ENCODE data around the gene ZNF200. TPM values are rescaled to one million over a fixed set of nuclear protein-coding genes. Genes with fewer than 3 reads are reported as not detected.

The ZNF200 gene
- polyA plus RNA-seq, 1 donor (not counting 4 experiments of a cell fraction or from before 2014, with no cell fraction given) = 4.3 TPM

GRCh38 chr16:3175157-3176093 is 59.5 kb downstream of the ZNF200 start:
- Histone ChIP-seq H3K36me3 (ENCODE audit: control insufficient read depth in 2 of 2, extremely low read depth in 1 of 2, insufficient read depth in 2 of 2, low read length in 2 of 2) (no peaks in the 10 kb centered on the region), H3K4me2 (ENCODE audit: control insufficient read depth, extremely low read depth, insufficient read depth, low read depth, low read length) (peak overlapping the region; percentile 83), H3K27me3 (ENCODE audit: control insufficient read depth, extremely low read depth, insufficient read depth, low read length) (no peaks in the 10 kb centered on the region), H4K20me1 (ENCODE audit: control insufficient read depth, extremely low read depth, insufficient read depth, low read length) (no peaks in the 10 kb centered on the region), H3K27ac (ENCODE audit: control insufficient read depth, insufficient read depth, low read length) (peak overlapping the region; percentile 36), H3K9me1 (ENCODE audit: control insufficient read depth, extremely low read depth, insufficient read depth, low read length) (peaks cover 2% of the 10 kb centered on the region), H3K79me2 (ENCODE audit: control insufficient read depth, insufficient read depth, low read length) (no peaks in the 10 kb centered on the region), H2AFZ (ENCODE audit: control insufficient read depth, low read length) (peak overlapping the region; percentile 70), H3K9ac (ENCODE audit: control insufficient read depth, extremely low read depth, insufficient read depth, low read length) (peak overlapping the region; percentile 64), H3K4me1 (ENCODE audit: control insufficient read depth, extremely low read depth, insufficient read depth, low read length) (peaks cover 23% of the 10 kb centered on the region), H3K4me3 (ENCODE audit: control insufficient read depth in 2 of 3, extremely low read depth in 1 of 3, insufficient read depth in 2 of 3, low read depth in 1 of 3, low read length in 3 of 3) (peak overlapping the region; percentile 45 to 76 (median 70)), H3K9me3 (ENCODE audit: control insufficient read depth, low read depth, low read length) (no peaks in the 10 kb centered on the region)
- DNase-seq (ENCODE audit: low read depth, low spot score) (no peak), FAIRE-seq (no peak)
- dilution Hi-C loops (cut with MboI; ENCODE audit: extremely low pct_ligation_motif_present, low sequenced_read_pairs) = no loop called here
- TF ChIP-seq, protein P1, sequence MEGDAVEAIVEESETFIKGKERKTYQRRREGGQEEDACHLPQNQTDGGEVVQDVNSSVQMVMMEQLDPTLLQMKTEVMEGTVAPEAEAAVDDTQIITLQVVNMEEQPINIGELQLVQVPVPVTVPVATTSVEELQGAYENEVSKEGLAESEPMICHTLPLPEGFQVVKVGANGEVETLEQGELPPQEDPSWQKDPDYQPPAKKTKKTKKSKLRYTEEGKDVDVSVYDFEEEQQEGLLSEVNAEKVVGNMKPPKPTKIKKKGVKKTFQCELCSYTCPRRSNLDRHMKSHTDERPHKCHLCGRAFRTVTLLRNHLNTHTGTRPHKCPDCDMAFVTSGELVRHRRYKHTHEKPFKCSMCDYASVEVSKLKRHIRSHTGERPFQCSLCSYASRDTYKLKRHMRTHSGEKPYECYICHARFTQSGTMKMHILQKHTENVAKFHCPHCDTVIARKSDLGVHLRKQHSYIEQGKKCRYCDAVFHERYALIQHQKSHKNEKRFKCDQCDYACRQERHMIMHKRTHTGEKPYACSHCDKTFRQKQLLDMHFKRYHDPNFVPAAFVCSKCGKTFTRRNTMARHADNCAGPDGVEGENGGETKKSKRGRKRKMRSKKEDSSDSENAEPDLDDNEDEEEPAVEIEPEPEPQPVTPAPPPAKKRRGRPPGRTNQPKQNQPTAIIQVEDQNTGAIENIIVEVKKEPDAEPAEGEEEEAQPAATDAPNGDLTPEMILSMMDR (optimal IDR thresholded peaks at IDR 0.05 in 1 of 3, IDR thresholded peaks at IDR 0.05 in 1 of 3, conservative IDR thresholded peaks at IDR 0.05 in 1 of 3; ENCODE audit: extremely low read depth in 1 of 3, insufficient read depth in 2 of 3, low read length in 3 of 3) = no peak

DNA sequence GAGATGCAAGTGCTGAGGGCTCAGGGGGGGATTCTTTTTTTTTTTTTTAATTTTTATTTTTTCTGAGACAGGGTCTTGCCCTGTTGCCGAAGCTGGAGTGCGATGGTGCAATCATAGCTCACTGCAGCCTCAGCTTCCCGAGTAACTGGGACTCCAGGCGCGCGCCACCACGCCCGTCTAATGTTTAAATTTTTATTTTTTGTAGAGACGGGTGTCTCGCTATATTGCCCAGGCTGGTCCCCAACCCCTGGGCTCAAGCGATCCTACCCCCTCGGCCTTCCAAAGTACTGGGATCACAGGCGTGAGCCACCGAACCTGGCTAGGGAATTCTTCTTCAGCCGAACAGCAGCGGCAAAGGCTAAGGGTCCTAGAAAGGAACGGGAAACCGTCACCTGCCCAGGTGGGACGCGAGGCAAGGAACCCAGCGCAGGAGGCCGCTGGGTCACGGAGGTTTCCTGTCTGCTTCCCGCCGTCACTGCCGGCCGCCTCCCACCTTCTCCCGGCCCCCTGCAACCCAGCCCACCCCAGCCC is 60.3 kb downstream of the ZNF200 start:
- Histone ChIP-seq H3K9ac (ENCODE audit: control insufficient read depth, extremely low read depth, insufficient read depth, low read length) (peak overlapping the region; percentile 58), H3K4me2 (ENCODE audit: control insufficient read depth, extremely low read depth, insufficient read depth, low read depth, low read length) (peak overlapping the region; percentile 81), H3K9me1 (ENCODE audit: control insufficient read depth, extremely low read depth, insufficient read depth, low read length) (no peaks in the 10 kb centered on the region), H3K9me3 (ENCODE audit: control insufficient read depth, low read depth, low read length) (no peaks in the 10 kb centered on the region), H3K36me3 (ENCODE audit: control insufficient read depth in 2 of 2, extremely low read depth in 1 of 2, insufficient read depth in 2 of 2, low read length in 2 of 2) (no peaks in the 10 kb centered on the region), H4K20me1 (ENCODE audit: control insufficient read depth, extremely low read depth, insufficient read depth, low read length) (no peaks in the 10 kb centered on the region), H3K4me3 (ENCODE audit: control insufficient read depth in 2 of 3, extremely low read depth in 1 of 3, insufficient read depth in 2 of 3, low read depth in 1 of 3, low read length in 3 of 3) (peak overlapping the region; percentile 45 to 70 (median 67)), H3K4me1 (ENCODE audit: control insufficient read depth, extremely low read depth, insufficient read depth, low read length) (peaks cover 23% of the 10 kb centered on the region), H3K79me2 (ENCODE audit: control insufficient read depth, insufficient read depth, low read length) (no peaks in the 10 kb centered on the region), H3K27me3 (ENCODE audit: control insufficient read depth, extremely low read depth, insufficient read depth, low read length) (no peaks in the 10 kb centered on the region), H3K27ac (ENCODE audit: control insufficient read depth, insufficient read depth, low read length) (peak overlapping the region; percentile 43), H2AFZ (ENCODE audit: control insufficient read depth, low read length) (peak overlapping the region; percentile 80)
- FAIRE-seq = no peak
- dilution Hi-C loops (cut with MboI; ENCODE audit: extremely low pct_ligation_motif_present, low sequenced_read_pairs) = no loop called here
- no peak for DNase-seq (ENCODE audit: low read depth, low spot score)
- TF ChIP-seq, protein P1 (optimal IDR thresholded peaks at IDR 0.05 in 1 of 3, IDR thresholded peaks at IDR 0.05 in 1 of 3, conservative IDR thresholded peaks at IDR 0.05 in 1 of 3; ENCODE audit: extremely low read depth in 1 of 3, insufficient read depth in 2 of 3, low read length in 3 of 3) = no peak
- TF ChIP-seq EZH2 (IDR thresholded peaks at IDR 0.05; ENCODE audit: low read length) = no peak
